CMK (cell line): Measurements from ENCODE around the gene MICAL2.
"Not testable (repeated sequence)": the region's sequence is repeated elsewhere in the genome, so short reads cannot be mapped to it uniquely, and the experiment has no call there.

Experiments
- DNase-seq: peaks from one replicate; pipeline ENCODE4 v3.0.0-alpha.2; 2010; ENCODE audit warnings: low read depth

Gene MICAL2

GRCh38 chr11:12134236-12134585 is 23.8 kb downstream of the MICAL2 start:
- DNase-seq = no peak

- DNase-seq = no peak
Observed at GRCh38 chr11:12135185-12135584, 24.8 kb downstream of the MICAL2 start.

GRCh38 chr11:12137005-12137690 is 26.8 kb downstream of the MICAL2 start:
- no peak for DNase-seq

- no peak for DNase-seq
Observed at GRCh38 chr11:12137938-12138731, 27.7 kb downstream of the MICAL2 start.

GRCh38 chr11:12139144-12139881 is 28.9 kb downstream of the MICAL2 start:
- DNase-seq = no peak

GRCh38 chr11:12140186-12140793 is 29.9 kb downstream of the MICAL2 start:
- DNase-seq = no peak

- peak; percentile 50 for DNase-seq
Observed at GRCh38 chr11:12141283-12141682, 30.9 kb downstream of the MICAL2 start.

- no peak for DNase-seq
Observed at GRCh38 chr11:12142176-12142575, 31.8 kb downstream of the MICAL2 start.

- DNase-seq = no peak
Observed at GRCh38 chr11:12142909-12143308, 32.5 kb downstream of the MICAL2 start.

GRCh38 chr11:12143461-12144258 is 33.3 kb downstream of the MICAL2 start:
- DNase-seq = no peak

- no peak for DNase-seq
Observed at GRCh38 chr11:12144330-12145174, 34.2 kb downstream of the MICAL2 start.

GRCh38 chr11:12146678-12147077 is 36.3 kb downstream of the MICAL2 start:
- DNase-seq = not testable (repeated sequence)

GRCh38 chr11:12147827-12148226 is 37.4 kb downstream of the MICAL2 start:
- no peak for DNase-seq

GRCh38 chr11:12148466-12148865 is 38.1 kb downstream of the MICAL2 start:
- DNase-seq = no peak

- DNase-seq = no peak
Observed at GRCh38 chr11:12148882-12149281, 38.5 kb downstream of the MICAL2 start.

- peak; percentile 56 for DNase-seq
Observed at GRCh38 chr11:12149672-12150225, 39.4 kb downstream of the MICAL2 start.

GRCh38 chr11:12150831-12151382 is 40.5 kb downstream of the MICAL2 start:
- no peak for DNase-seq

GRCh38 chr11:12152321-12152720 is 41.9 kb downstream of the MICAL2 start:
- DNase-seq = no peak

GRCh38 chr11:12154871-12155668 is 44.7 kb downstream of the MICAL2 start:
- DNase-seq = no peak
